Left renal cortex interstitium (tissue), 4 donors: ENCODE results near the gene PSMC3IP. TPM values are rescaled to one million over a fixed set of nuclear protein-coding genes. Genes with fewer than 3 reads are reported as not detected.
A peak's percentile ranks its signal among the peaks of the same experiment; 100 is the strongest.

ENCODE experiments used
- DNase-seq, 4 donors: peaks; one replicate each; pipeline ENCODE4 v3.0.0-alpha.2; 2013; ENCODE audit warnings: low read depth in 4 of 4, low spot score in 2 of 4, missing footprints in 1 of 4
- polyA plus RNA-seq, 4 donors: library from polyadenylated mRNA; unstranded; fragments of 120-200 nt; gene quantifications; one replicate each; pipeline ENCODE4 v1.2.1, GENCODE V29; 2013; ENCODE audit not compliant: insufficient read length in 4 of 4

PSMC3IP gene
- polyA plus RNA-seq, 4 donors: 16.2 to 23.4 (median 18.3) TPM

GRCh38 chr17:42586514-42587230 lies 9.1 kb upstream of the PSMC3IP start:
- DNase-seq: no peak

DNA sequence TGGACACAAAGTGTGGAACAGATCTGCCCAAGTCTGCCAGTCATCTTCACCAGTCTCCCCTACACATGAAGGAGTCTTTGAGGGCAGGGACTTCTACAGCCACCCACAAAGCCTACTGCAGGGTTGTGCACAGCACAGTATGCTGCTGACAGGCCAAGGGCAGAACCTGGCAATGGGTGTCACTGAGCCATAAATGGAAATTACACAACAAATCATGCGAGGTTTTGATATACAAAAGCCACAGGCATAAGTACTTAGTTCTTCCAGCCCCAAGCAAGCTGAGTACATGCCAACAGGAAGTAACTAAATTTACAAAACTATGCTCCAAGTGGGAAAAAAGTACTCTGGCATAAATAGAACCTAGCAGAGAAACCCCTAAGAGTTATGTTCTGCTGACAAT lies 7.8 kb upstream of the PSMC3IP start:
- no peak for DNase-seq

DNA sequence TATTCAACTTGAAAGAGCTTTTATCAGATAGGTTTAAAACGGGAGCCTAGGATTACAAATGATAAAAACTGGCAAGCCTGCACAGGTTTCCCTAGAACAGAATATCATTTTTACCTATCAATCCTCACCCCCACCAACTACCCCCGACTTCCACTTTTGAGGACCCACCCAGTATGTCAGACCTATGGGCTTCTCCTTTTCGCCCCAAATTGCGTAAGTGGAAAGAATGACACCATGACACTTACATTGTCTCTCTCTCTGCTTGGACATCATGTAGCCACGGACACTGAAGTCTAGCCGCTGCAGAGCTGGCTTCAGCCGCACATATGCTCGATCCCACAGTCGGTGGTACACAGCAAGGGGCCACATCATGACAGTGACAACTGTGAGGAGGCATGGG lies 7.4 kb upstream of the PSMC3IP start:
- no peak for DNase-seq

- no peak for DNase-seq
Observed at GRCh38 chr17:42581744-42582270, 4.3 kb upstream of the PSMC3IP start.

DNA sequence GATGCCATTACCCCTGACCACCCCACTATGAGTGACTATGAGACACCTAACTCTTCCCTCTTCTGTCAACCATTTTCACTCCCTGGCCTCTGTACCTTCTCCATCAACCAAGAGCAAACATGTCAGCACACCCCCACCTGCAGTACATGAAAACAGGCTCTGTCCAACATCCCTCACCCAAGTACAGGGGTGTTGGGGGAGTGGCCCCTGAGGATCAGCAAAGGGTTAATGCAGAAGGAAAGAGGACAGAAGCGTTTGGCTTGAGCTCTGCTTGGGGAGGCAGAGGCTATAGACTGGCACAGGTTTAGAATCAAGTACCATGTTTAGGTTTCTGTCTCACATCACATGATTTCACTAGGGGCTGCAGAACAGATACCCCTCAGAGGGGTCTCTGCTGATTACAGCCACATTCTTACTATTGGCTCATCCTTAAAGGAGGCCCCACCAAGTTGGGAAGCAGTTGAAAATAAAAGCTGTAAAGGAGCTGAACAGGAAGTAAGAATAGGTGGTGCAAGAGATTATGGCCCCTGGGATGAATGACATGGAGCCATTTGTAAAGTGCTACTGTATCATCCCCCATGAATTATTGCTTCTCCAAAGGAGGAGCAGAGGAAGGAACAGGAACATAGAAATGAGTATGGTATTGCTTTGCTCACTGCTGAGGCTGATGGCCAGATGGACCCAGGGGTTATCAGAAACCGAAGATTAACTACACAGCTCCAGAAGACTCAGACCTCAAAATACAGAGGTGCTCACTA lies 2.4 kb upstream of the PSMC3IP start:
- DNase-seq: no peak

DNA sequence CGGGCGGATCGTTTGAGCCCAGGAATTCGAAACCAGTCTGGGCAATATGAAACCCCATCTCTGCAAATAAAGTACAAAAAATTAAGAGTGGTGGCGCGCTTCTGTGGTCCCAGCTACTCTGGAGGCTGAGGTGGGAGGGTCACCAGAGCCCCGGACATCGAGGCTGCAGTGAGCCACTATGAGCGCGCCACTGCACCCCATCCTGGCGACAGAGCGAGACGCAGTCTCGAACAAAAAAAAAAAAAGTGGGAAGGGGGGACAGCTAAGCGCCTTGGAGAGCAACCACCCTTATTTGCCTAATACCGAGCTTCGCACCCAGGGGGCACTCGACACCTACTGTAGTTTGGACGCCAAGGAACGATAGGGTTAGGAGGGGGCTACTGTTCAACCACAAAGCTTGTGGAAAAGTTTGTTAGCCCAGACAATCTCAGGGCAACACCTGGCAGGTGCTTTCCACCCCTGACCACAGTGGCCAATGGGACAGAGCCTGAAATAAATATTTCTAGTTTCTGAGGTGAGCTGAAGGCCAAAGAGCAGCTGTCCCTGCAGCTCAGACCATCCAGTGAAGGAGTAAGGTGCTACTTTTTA lies 847 bp upstream of the PSMC3IP start:
- DNase-seq: peak in 2 of 4 donors; percentile 58 to 80

DNA sequence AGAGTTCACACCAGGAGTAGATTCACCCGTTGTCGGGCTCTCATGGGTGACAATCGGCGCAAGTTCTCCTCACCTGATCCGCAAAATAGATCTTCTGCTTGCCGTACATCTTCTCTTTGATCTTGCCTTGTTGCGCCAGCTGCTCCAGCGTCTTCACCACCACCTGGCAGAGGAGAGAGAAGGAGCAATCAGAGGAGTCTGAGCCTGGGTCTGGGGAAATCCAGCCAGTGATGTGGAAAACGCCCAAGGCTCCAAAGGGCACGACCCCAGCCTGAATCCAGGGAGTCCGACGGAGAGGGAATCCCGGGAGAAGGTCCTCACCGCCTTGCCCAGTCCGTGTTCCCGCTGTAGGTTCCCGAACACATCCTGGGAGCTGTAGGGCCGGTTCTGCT lies 393 bp downstream of the PSMC3IP start:
- DNase-seq: no peak

- no peak for DNase-seq
Observed at GRCh38 chr17:42574463-42574862, 3.1 kb downstream of the PSMC3IP start.

DNA sequence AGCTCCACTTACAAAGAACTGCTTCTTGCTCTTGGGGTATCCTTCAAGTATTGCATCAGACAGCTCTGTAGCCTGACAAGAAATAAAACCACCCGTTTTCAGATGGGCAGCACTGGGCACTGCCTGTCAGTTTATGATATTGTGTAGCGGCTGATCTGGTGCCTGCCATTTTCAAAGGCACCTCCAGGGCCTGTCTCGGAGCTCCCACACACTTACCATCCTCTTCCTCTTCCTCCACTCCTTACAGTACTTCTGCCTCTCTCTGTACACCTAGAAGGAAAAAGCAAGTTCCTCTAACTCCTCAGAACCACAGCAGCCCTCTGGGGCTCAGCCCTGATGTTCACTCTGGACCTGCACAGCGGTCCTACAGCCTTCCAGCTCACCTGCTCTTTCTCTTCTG lies 4.4 kb downstream of the PSMC3IP start:
- no peak for DNase-seq

GRCh38 chr17:42571435-42572225 lies 5.9 kb downstream of the PSMC3IP start:
- DNase-seq: no peak

DNA sequence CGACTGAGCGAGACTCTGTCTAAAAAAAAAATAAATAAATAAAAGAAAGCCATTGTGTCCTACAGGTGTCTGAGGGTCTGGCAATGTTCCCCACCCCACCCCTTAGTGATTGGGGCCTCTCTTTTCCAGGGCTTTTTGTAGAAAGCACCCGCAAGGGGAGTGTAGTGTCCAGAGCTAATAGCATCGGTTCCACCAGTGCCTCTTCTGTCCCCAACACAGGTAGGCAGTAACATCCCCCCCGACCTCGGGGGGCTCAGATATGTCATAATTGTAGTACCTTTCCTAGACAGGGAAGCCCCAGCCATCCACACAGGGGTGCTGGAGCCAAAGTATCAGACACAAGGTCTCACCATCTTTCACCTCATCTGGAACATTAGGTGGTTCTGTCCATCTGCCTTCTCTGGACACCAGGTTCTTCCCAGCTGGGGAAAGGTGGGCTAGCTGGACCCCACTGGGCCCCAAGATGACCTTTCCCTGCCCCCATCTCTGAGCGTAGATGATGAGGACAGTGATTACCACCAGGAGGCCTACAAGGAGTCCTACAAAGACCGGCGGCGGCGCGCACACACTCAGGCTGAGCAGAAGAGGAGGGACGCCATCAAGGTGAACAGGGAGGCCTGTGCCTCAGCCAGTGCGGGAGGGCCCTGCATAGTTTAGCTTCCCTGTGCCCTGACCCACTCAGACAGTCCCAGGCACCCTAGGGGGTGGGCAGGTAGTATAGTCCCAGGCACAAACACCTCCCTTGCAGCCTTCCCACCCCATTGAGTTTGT lies 9.0 kb downstream of the PSMC3IP start:
- DNase-seq: no peak

DNA sequence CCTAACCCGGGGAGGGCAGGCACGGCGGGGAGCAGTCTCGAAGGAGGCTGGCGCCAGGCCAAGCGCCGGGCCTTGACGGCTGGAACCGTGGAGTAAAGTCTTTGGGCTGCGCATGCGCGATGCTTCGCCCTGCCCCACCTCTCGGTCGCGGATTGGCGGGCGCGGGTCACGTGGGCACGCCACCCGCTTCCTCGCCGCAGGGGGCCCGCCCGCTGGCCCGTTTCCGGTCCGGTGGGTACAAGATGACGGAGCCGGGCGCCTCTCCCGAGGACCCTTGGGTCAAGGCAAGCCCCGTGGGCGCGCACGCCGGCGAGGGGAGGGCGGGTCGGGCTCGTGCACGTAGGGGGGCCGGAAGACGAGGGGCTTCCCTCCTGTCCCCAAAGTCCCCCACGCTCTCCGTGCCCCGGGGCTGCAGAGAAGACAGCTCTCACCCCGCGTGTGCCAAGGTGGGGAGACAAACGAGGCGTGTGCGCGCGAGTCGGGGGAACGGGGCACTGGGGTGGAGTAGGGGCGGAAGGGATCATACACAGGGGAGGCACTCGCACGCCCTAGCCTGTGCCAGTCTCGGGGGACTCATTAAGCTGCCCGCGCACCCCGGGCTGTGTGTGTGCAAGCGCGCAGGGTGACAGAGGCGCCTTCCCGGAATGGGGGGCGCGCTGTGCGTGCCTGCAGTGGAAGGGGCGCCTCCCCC lies 10.5 kb downstream of the PSMC3IP start, which contains the start of gene MLX:
MLX (plus strand) TSS at position 218 of the 691 bp plus-strand sequence; CDS start at position 243, 25 bp downstream.
- DNase-seq: peak in 1 of 4 donors; percentile 82

GRCh38 chr17:42566215-42566882 lies 11.2 kb downstream of the PSMC3IP start:
- DNase-seq: no peak

DNA sequence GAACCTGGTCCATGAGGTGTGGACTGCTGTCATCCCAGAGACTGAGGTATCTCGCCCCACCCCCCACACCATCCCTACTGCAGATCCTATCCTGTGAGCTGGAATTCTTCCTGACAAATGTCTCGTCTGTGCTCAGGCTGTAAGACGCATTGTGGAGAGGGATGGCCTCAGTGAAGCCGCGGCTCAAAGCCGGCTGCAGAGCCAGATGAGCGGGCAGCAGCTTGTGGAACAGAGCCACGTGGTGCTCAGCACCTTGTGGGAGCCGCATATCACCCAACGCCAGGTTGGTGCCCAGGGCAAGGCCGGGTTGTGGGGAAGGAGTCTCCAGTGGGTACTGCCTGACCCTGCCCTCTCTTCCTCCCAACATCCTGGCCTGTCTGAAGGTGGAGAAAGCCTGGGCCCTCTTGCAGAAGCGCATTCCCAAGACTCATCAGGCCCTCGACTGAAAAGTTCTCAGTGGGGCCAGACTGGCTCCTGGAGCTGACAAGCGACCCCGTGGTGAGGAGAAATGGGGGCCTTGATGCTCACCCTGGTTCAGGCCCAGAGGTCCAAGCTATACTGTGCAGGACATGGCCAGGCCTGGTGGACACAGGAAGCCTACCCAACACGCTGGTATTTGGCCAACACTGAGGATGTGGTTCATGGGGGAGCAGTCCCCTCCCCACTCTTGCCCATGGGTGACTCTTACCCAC lies 11.9 kb downstream of the PSMC3IP start:
- no peak for DNase-seq

DNA sequence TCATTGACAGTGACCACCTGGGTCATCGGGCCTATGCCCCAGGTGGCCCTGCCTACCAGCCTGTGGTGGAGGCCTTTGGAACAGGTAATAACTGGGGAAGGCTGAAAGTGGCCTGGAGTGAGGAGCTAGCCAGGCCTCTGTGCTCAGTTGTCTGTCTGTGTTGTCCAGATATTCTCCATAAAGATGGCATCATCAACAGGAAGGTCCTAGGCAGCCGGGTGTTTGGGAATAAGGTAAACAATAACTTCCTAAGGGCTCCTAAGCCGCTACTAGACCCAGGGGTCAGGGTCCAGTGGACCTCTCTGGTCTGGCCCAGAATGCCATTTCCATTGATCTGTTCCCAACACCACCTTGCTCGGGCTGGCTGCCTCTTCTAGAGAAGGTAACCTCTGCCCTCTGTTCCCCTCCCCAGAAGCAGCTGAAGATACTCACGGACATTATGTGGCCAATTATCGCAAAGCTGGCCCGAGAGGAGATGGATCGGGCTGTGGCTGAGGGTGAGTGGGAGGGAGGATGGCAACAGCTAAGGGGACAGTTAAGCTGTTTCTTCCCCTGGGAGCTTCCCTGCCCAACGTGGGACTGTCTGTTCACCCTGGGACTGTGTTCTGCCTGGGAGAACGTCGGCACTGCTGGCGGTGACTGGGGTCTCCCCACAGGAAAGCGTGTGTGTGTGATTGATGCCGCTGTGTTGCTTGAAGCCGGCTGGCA lies 12.6 kb downstream of the PSMC3IP start:
- DNase-seq: no peak

DNA sequence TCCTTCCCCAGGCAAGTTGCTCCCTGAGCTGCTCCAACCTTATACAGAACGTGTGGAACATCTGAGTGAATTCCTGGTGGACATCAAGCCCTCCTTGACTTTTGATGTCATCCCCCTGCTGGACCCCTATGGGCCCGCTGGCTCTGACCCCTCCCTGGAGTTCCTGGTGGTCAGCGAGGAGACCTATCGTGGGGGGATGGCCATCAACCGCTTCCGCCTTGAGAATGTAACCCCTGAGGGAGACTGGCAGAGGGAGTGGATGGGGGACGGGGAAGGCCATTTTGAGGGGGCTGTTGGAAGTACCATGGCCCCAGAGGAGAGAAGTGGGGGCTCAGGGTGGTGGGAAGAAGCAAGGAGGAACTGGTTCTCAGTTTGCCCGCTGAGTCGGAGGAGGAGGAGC lies 13.6 kb downstream of the PSMC3IP start:
- no peak for DNase-seq

DNA sequence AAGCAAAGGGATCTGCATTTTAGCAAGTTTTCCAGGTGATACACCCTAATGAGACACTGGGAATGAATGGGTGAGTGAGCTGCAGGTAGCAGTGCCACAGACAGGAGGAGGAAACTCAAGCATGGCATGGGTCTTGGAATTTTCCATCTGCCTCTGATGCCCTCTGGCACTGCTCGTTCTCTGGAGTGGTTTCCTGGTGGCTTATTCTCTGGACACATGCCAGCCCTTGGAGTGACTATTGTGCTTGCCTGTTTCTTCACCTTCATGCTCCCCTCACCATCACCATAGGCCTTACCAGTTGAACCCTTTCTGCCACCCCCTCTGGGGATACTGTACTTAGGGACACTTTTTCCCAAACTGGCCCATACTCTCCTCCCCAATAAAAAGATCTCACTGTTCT lies 14.0 kb downstream of the PSMC3IP start:
- DNase-seq: no peak

DNA sequence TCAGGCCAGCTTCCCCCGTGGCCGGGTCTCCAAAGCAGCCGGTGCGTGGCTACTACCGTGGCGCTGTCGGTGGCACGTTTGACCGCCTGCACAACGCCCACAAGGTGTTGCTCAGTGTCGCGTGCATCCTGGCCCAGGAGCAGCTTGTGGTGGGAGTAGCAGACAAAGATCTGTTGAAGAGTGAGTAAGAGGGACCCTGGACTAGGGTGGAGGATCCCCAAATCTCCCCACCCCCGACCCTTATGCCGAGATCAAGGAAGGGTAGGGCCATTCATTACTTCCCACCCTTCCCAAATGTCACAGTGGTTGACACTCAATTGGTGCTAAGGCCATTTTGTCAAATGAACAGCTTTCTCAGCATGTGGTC lies 14.4 kb downstream of the PSMC3IP start:
- no peak for DNase-seq
